ENCODE measurements around the gene PPP4C.

- TF ChIP-seq POLR2A (IDR thresholded peaks at IDR 0.05; ENCODE audit: control extremely low read depth in 1 of 2, low read depth in 2 of 2, low read length in 2 of 2) (no peak), CTCF (IDR thresholded peaks at IDR 0.05; ENCODE audit: control extremely low read depth in 1 of 3, insufficient read depth in 1 of 3, low read depth in 1 of 3, low read length in 3 of 3) (no peak), ATF3 (IDR thresholded peaks at IDR 0.05; ENCODE audit: insufficient read depth, low read depth, low read length) (no peak), SUZ12 (IDR thresholded peaks at IDR 0.05; ENCODE audit: low read length) (no peak), GTF2F1 (IDR thresholded peaks at IDR 0.05; ENCODE audit: borderline replicate concordance, low read depth, low read length) (no peak), CTBP2 (IDR thresholded peaks at IDR 0.05; ENCODE audit: borderline replicate concordance, insufficient read depth, insufficient read length, low read length) (no peak), ASH2L (IDR thresholded peaks at IDR 0.05; ENCODE audit: low read length) (no peak), GABPA (IDR thresholded peaks at IDR 0.05; ENCODE audit: borderline replicate concordance, insufficient read depth, low read length) (no peak), MAX (IDR thresholded peaks at IDR 0.05) (no peak), ZNF274 (IDR thresholded peaks at IDR 0.05; ENCODE audit: borderline replicate concordance, extremely low read depth, low read length) (no peak), EZH2 (IDR thresholded peaks at IDR 0.05; ENCODE audit: low read depth, low read length, severe bottlenecking) (no peak), POLR2AphosphoS5 (IDR thresholded peaks at IDR 0.05; ENCODE audit: low read depth, low read length) (no peak), CBX8 (IDR thresholded peaks at IDR 0.05; ENCODE audit: borderline replicate concordance, low read depth, low read length) (no peak)
Observed at GRCh38 chr16:30095166-30096078, 19.6 kb downstream of the PPP4C start.
